VCaP (cell line): Measurements from ENCODE around the gene SUCLG2.

Experiments
- H3K27ac ChIP-seq: fragments of 450-650 bp; 2 replicates; pipeline ENCODE4 v1.5.1; 2017
- TF ChIP-seq, protein P1 (sequence below): fragments of 450-650 bp; conservative IDR thresholded peaks from 2 replicates; pipeline ENCODE4 v1.5.1; 2017; ENCODE audit warnings: mild to moderate bottlenecking, moderate library complexity

SUCLG2 gene

DNA sequence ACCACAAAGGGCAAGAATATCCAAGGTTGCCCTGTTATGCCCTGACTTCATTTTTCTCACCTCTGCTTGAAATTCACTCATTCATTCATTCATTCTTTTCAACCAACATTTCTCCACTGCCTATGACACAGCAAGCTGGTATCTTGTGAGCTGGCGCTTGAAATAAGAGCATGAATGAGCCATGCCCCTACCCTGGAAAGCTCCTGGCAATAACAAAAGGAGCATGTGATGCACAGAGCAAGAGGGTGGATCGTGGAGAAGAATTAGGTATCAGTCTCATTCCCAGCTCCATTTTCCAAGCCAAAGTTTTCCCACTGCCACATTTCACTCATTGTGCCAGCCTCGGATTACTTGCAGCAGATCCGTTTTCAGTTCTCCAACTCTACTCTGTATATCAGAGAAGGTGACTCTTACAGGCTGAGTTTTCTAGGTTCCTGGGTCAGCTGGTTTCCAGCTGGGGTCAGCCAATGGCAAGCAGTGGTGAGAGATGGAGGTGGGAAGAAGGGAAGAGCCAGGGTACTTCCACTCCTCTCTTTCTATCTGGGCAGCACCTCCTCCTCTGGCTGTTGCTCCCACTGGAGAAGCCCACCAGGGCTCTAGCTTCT lies 144.8 kb downstream of the SUCLG2 start:
- TF ChIP-seq, protein P1, sequence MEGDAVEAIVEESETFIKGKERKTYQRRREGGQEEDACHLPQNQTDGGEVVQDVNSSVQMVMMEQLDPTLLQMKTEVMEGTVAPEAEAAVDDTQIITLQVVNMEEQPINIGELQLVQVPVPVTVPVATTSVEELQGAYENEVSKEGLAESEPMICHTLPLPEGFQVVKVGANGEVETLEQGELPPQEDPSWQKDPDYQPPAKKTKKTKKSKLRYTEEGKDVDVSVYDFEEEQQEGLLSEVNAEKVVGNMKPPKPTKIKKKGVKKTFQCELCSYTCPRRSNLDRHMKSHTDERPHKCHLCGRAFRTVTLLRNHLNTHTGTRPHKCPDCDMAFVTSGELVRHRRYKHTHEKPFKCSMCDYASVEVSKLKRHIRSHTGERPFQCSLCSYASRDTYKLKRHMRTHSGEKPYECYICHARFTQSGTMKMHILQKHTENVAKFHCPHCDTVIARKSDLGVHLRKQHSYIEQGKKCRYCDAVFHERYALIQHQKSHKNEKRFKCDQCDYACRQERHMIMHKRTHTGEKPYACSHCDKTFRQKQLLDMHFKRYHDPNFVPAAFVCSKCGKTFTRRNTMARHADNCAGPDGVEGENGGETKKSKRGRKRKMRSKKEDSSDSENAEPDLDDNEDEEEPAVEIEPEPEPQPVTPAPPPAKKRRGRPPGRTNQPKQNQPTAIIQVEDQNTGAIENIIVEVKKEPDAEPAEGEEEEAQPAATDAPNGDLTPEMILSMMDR = no peak

DNA sequence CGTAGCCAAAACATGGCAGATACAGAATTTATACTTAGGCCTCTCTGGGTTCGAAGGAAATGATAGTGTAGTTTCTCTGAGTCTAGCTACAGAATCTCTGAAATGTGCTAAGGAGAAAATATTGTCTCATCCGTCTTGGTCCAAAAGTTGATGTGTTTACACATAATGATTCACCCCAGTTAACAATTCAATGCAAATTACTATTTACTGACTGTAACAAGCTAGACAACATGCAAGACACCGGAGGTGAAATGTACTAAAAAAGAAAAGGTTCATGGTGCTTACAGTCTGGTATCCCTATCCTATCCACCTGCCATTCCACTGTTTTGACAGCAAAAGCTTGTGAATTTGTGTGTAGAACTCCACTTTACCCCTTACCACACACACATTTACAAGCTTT lies 146.8 kb downstream of the SUCLG2 start:
- TF ChIP-seq, protein P1 = no peak
- no peak overlapping the region for H3K27ac ChIP-seq

More for the DNA sequence above, 144.8 kb downstream of the SUCLG2 start:
- H3K27ac ChIP-seq = no peak overlapping the region

DNA sequence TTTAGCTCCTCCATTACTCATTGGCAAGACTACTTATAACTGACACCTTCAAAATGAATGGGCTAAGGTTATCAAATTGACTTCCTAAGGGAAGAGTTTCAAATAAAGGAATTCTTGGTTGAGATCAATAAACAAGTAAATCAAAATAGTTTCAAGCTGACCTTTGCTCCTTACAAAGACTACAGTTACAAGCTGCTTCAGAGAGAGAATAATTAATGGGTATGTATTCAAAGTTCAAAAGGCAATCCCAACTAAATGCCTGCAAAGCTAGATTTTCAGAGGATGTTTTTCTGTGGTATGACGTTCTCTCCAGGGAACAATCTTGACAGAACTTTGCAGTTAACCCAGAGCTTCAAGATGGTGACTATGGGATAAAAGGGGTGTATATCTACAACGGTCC lies 153.7 kb downstream of the SUCLG2 start:
- H3K27ac ChIP-seq = no peak overlapping the region
- TF ChIP-seq, protein P1 = no peak

DNA sequence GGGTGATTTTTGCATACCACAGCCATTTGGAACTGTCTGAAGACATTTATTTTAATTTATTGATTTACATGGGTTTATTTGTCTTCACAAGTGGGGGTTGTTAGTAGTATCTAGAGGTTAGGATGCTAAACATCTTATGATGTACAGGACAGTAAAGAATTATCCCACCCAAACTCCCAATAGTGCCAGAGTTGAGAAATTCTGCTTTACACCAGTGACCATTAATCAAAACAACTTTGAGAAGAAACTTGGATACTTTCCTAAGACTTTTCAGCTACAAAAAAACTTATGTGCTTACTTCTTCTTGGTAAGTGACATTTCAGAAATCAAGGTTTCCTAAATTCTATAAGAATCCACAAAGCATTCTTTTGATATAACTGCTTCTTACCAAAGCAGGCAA lies 156.7 kb downstream of the SUCLG2 start:
- no peak overlapping the region for H3K27ac ChIP-seq
- TF ChIP-seq, protein P1 = no peak

DNA sequence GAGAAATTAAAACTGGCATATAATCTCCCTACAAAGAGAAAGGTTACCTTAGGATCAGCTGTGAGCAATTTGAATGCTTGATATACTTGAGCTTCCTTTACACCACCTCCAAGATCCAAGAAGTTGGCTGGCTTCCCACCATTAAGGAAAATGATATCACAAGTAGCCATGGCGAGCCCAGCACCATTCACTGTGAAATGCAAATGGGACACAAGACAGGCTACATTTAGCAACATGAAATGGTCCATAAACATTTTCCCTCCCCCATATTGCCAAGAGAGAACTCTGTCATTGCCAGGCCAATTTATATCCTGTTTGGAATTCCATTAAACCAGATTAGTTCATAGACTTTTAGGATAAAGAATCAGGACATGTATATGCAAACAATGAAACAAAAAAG lies 158.7 kb downstream of the SUCLG2 start:
- TF ChIP-seq, protein P1 = no peak
- no peak overlapping the region for H3K27ac ChIP-seq

DNA sequence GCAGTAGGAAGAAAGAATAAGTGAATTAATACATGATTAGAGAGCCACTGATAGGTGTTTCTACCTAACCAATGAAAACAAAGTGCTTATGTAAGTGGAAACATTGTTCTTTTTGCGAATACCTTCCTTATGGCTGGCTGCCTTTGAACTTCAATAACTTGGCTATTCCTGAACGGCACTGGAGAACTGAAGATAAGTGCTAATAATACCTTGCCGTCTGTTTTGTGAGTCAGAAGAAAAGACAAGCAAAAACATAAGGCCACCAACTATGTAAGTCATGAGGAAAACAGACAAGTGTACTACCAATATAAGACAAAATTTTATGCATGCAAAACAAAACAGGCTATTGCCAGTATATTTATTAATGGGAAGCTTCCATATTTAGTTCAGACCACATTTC lies 160.6 kb downstream of the SUCLG2 start:
- TF ChIP-seq, protein P1 = no peak
- H3K27ac ChIP-seq = no peak overlapping the region

DNA sequence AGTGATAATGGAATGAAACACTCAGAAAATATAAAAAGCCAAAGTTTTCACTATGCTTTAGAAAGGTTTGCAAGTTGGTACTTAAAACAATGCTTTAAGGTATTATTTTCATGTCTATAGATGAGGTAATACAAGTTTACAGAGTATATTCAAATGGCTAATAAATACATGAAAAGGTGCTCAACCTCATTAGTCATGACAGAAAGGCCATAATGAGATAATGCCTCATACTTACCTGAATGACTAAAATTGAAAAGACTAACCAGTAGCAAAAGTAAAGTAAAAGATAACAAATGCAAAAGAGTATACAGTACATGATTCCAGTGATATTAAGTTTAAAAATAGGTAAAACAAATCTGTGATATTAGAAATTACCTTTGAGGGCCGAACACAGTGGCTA lies 163.8 kb downstream of the SUCLG2 start:
- TF ChIP-seq, protein P1 = no peak

DNA sequence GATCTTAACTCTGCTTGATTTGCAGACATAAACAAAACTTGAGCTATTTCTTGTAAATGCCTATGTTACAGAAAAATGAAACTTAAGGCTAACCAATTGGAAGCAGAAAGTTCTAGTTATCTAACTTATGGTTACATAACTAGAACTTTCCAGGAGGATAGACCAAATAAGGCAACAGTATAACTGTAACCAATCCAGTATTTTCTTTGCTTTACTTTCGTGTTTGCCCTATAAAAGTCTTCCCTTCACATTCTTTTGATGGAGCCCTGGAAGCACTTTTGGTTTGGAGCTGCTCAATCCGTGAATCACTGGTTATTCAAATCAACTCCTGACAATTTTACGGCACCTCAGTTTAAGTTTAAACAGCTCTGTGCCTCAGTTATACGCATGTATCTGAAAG lies 164.6 kb downstream of the SUCLG2 start:
- TF ChIP-seq, protein P1 = no peak

More for the DNA sequence above, 163.8 kb downstream of the SUCLG2 start:
- no peak overlapping the region for H3K27ac ChIP-seq

More for the DNA sequence above, 164.6 kb downstream of the SUCLG2 start:
- H3K27ac ChIP-seq = no peak overlapping the region
